ENCODE measurements around the gene TSPAN4. TPM values are rescaled to one million over a fixed set of nuclear protein-coding genes. Genes with fewer than 3 reads are reported as not detected.
A peak's percentile ranks its signal among the peaks of the same experiment; 100 is the strongest.

TSPAN4 gene
- polyA plus RNA-seq (2013, experiment 1 of 2; ENCODE audit: insufficient read length): 141 TPM
- 105 TPM for polyA plus RNA-seq (2013, experiment 2 of 2; ENCODE audit: insufficient read length)

GRCh38 chr11:842370-843002 lies at the start of gene TSPAN4, which contains the start of gene POLR2L:
Gene TSPAN4 (plus strand): TSS chr11:842852. CDS start chr11:850305, 7,453 bp downstream.
Gene POLR2L (minus strand): TSS chr11:842529. CDS start chr11:842508, 21 bp downstream.
- peak; percentile 88 for DNase-seq

- no peak for DNase-seq
Observed at GRCh38 chr11:792873-793272, 49.8 kb upstream of the TSPAN4 start.

GRCh38 chr11:793556-793955 lies 49.1 kb upstream of the TSPAN4 start:
- DNase-seq: no peak

- DNase-seq: no peak
Observed at GRCh38 chr11:794013-794765, 48.5 kb upstream of the TSPAN4 start.

- no peak for DNase-seq
Observed at GRCh38 chr11:794766-795633, 47.7 kb upstream of the TSPAN4 start.

- DNase-seq: peak; percentile 93
Observed at GRCh38 chr11:795634-796564, 46.8 kb upstream of the TSPAN4 start.

GRCh38 chr11:796565-797295 lies 45.9 kb upstream of the TSPAN4 start:
- DNase-seq: no peak

GRCh38 chr11:797296-798092 lies 45.2 kb upstream of the TSPAN4 start:
- peak; percentile 88 for DNase-seq

GRCh38 chr11:798093-798713 lies 44.4 kb upstream of the TSPAN4 start, which contains the start of gene SLC25A22:
Gene SLC25A22 (minus strand): TSS chr11:798281. CDS start chr11:795006, 3,275 bp downstream.
- peak; percentile 77 for DNase-seq

GRCh38 chr11:799641-800316 lies 42.9 kb upstream of the TSPAN4 start:
- DNase-seq: no peak

GRCh38 chr11:800473-800872 lies 42.2 kb upstream of the TSPAN4 start:
- no peak for DNase-seq

GRCh38 chr11:801097-801780 lies 41.4 kb upstream of the TSPAN4 start:
- DNase-seq: no peak

- no peak for DNase-seq
Observed at GRCh38 chr11:802018-802617, 40.5 kb upstream of the TSPAN4 start.

GRCh38 chr11:802693-803466 lies 39.8 kb upstream of the TSPAN4 start:
- DNase-seq: no peak

GRCh38 chr11:803467-803742 lies 39.2 kb upstream of the TSPAN4 start:
- no peak for DNase-seq

GRCh38 chr11:803770-804598 lies 38.7 kb upstream of the TSPAN4 start:
- no peak for DNase-seq

All from fibroblast of skin of back (primary cell).